HepG2 (cell line): Measurements from ENCODE around the gene LUC7L. TPM values are rescaled to one million over a fixed set of nuclear protein-coding genes. Genes with fewer than 3 reads are reported as not detected.

Source experiments
- E2F5 ChIP-seq: sonication (generic); formaldehyde crosslinking; conservative IDR thresholded peaks from 2 replicates; pipeline ENCODE4 v1.4.0; 2020; ENCODE audit warnings: missing genetic modification reagents
- FOXP1 ChIP-seq, 2 experiments: fragments of 450-650 bp in 1 of 2; IDR thresholded peaks; 2 replicates each; pipeline ENCODE4 v1.6.1; 2017 to 2018; ENCODE audit warnings: antibody characterized with exemption in 1 of 2
- GABPB1 ChIP-seq: IDR thresholded peaks from 2 replicates; pipeline ENCODE4 v1.6.1; 2016; ENCODE audit warnings: mild to moderate bottlenecking, missing genetic modification reagents, moderate library complexity, missing compliant biosample characterization
- GTF2F1 ChIP-seq: fragments of 150-350 bp; IDR thresholded peaks from 2 replicates; pipeline ENCODE4 v1.6.1; 2014; ENCODE audit warnings: low read length
- GTF3A ChIP-seq: sonication (generic); formaldehyde crosslinking; conservative IDR thresholded peaks from 2 replicates; pipeline ENCODE4 v1.4.0; 2020; ENCODE audit warnings: mild to moderate bottlenecking, missing genetic modification reagents
- JARID2 ChIP-seq: sonication (generic); formaldehyde crosslinking; IDR thresholded peaks from 2 replicates; pipeline ENCODE4 v1.8.1; 2023; ENCODE audit warnings: missing genetic modification reagents, inconsistent platforms; ENCODE audit not compliant: insufficient replicate concordance
- JUN ChIP-seq: sonication (generic); formaldehyde crosslinking; IDR thresholded peaks from 2 replicates; pipeline ENCODE4 v1.4.0; 2020; ENCODE audit warnings: mild to moderate bottlenecking, missing genetic modification reagents
- JUND ChIP-seq: sonication (generic); formaldehyde crosslinking; IDR thresholded peaks from 2 replicates; pipeline ENCODE4 v1.8.0; 2022; ENCODE audit warnings: mild to moderate bottlenecking, missing genetic modification reagents
- KDM2A ChIP-seq: sonication (generic); formaldehyde crosslinking; IDR thresholded peaks from 2 replicates; pipeline ENCODE4 v1.4.0; 2020; ENCODE audit warnings: low read depth, missing genetic modification reagents, borderline replicate concordance
- MED1 ChIP-seq: sonication (generic); formaldehyde crosslinking; IDR thresholded peaks from 2 replicates; pipeline ENCODE4 v1.4.0; 2020; ENCODE audit warnings: missing genetic modification reagents
- NFE2 ChIP-seq: sonication (generic); formaldehyde crosslinking; IDR thresholded peaks from 2 replicates; pipeline ENCODE4 v1.4.0; 2020; ENCODE audit warnings: missing genetic modification reagents
- PHF20 ChIP-seq: sonication (generic); formaldehyde crosslinking; IDR thresholded peaks from 2 replicates; pipeline ENCODE4 v1.5.0; 2020; ENCODE audit warnings: mild to moderate bottlenecking, missing genetic modification reagents
- RARG ChIP-seq: sonication (generic); formaldehyde crosslinking; IDR thresholded peaks from 2 replicates; pipeline ENCODE4 v1.4.0; 2020; ENCODE audit warnings: low read depth, mild to moderate bottlenecking, missing genetic modification reagents
- RFX3 ChIP-seq: IDR thresholded peaks from 2 replicates; pipeline ENCODE4 v1.6.1; 2016; ENCODE audit warnings: missing biosample characterization, missing genetic modification reagents
- RFX5 ChIP-seq: IDR thresholded peaks from 2 replicates; pipeline ENCODE4 v1.6.1; 2011; ENCODE audit warnings: low read depth, low read length, improper control_type of control experiment
- RORA ChIP-seq: sonication (generic); formaldehyde crosslinking; IDR thresholded peaks from 2 replicates; pipeline ENCODE4 v1.5.0; 2020; ENCODE audit warnings: mild to moderate bottlenecking, missing genetic modification reagents, moderate library complexity
- SAFB2 ChIP-seq: sonication (generic); formaldehyde crosslinking; IDR thresholded peaks from 2 replicates; pipeline ENCODE4 v1.5.1; 2020; ENCODE audit warnings: missing genetic modification reagents, low read depth, mild to moderate bottlenecking, borderline replicate concordance
- SMYD3 ChIP-seq: sonication (generic); formaldehyde crosslinking; IDR thresholded peaks from 2 replicates; pipeline ENCODE4 v1.8.1; 2023; ENCODE audit warnings: mild to moderate bottlenecking, missing genetic modification reagents
- TBX3 ChIP-seq: fragments of 450-650 bp; IDR thresholded peaks from 2 replicates; pipeline ENCODE4 v1.6.1; 2017; ENCODE audit warnings: antibody characterized with exemption, mild to moderate bottlenecking, inconsistent platforms, borderline replicate concordance
- ZBTB20 ChIP-seq: sonication (generic); formaldehyde crosslinking; IDR thresholded peaks from 2 replicates; pipeline ENCODE4 v1.8.1; 2023; ENCODE audit warnings: missing genetic modification reagents, low read depth, mild to moderate bottlenecking, borderline replicate concordance
- ZBTB3 ChIP-seq: sonication (generic); formaldehyde crosslinking; IDR thresholded peaks from 2 replicates; pipeline ENCODE4 v1.4.0; 2020; ENCODE audit warnings: low read depth, mild to moderate bottlenecking, moderate library complexity, missing genetic modification reagents, borderline replicate concordance
- ZNF101 ChIP-seq: sonication (generic); formaldehyde crosslinking; IDR thresholded peaks from 2 replicates; pipeline ENCODE4 v1.4.0; 2020; ENCODE audit warnings: mild to moderate bottlenecking, low read depth, missing genetic modification reagents, borderline replicate concordance
- ZNF136 ChIP-seq: sonication (generic); formaldehyde crosslinking; IDR thresholded peaks from 2 replicates; pipeline ENCODE4 v1.8.1; 2022; ENCODE audit warnings: low read depth, mild to moderate bottlenecking, moderate library complexity, missing genetic modification reagents
- ZNF138 ChIP-seq: sonication (generic); formaldehyde crosslinking; IDR thresholded peaks from 2 replicates; pipeline ENCODE4 v1.5.0; 2020; ENCODE audit warnings: mild to moderate bottlenecking, low read depth, missing genetic modification reagents
- ZNF235 ChIP-seq: sonication (generic); formaldehyde crosslinking; IDR thresholded peaks from 2 replicates; pipeline ENCODE4 v1.8.1; 2023; ENCODE audit warnings: mild to moderate bottlenecking, missing genetic modification reagents, borderline replicate concordance
- ZNF605 ChIP-seq: sonication (generic); formaldehyde crosslinking; IDR thresholded peaks from 2 replicates; pipeline ENCODE4 v1.8.0; 2022; ENCODE audit warnings: mild to moderate bottlenecking, missing genetic modification reagents
- ZNF670 ChIP-seq: sonication (generic); formaldehyde crosslinking; IDR thresholded peaks from 2 replicates; pipeline ENCODE4 v1.8.0; 2022; ENCODE audit warnings: mild to moderate bottlenecking, missing genetic modification reagents, borderline replicate concordance
- polyA plus RNA-seq, 8 experiments: library from polyadenylated mRNA; depleted of rRNA in 3 of 8; stranded (reverse) in 7 of 8; unstranded in 1 of 8; fragments of >200 nt; fragmentation: Illumina TruSeq in 4 of 8; extraction: Trizol in 4 of 8; gene quantifications; 2 replicates each; pipeline versions ENCODE4 v1.2.1 to v1.2.3, GENCODE V29; 2011 to 2016; ENCODE audit warnings: low read depth in 4 of 8, missing spikeins in 1 of 8, mixed read lengths in 1 of 8; ENCODE audit not compliant: insufficient read depth in 1 of 8
- total RNA-seq, 5 experiments: library from RNA; depleted of rRNA; stranded (reverse); fragments of >200 nt; fragmentation: Illumina TruSeq; extraction: Trizol; gene quantifications; 2 replicates each; pipeline ENCODE4 v1.2.3, GENCODE V29; 2016; ENCODE audit warnings: low read depth in 1 of 5
- TF ChIP-seq, protein P1 (sequence below): sonication (generic); formaldehyde crosslinking; IDR thresholded peaks from 2 replicates; pipeline ENCODE4 v1.4.0; 2020; ENCODE audit warnings: mild to moderate bottlenecking, missing genetic modification reagents
- TF ChIP-seq, protein P2 (sequence below): fragments of 450-650 bp; IDR thresholded peaks from 2 replicates; pipeline ENCODE4 v1.6.1; 2016

Gene LUC7L
- total and polyA plus RNA-seq, 2 of the 13 experiments (the other 11 are each of a cell fraction or from before 2014, with no cell fraction given): 48.7 to 56.9 TPM

DNA sequence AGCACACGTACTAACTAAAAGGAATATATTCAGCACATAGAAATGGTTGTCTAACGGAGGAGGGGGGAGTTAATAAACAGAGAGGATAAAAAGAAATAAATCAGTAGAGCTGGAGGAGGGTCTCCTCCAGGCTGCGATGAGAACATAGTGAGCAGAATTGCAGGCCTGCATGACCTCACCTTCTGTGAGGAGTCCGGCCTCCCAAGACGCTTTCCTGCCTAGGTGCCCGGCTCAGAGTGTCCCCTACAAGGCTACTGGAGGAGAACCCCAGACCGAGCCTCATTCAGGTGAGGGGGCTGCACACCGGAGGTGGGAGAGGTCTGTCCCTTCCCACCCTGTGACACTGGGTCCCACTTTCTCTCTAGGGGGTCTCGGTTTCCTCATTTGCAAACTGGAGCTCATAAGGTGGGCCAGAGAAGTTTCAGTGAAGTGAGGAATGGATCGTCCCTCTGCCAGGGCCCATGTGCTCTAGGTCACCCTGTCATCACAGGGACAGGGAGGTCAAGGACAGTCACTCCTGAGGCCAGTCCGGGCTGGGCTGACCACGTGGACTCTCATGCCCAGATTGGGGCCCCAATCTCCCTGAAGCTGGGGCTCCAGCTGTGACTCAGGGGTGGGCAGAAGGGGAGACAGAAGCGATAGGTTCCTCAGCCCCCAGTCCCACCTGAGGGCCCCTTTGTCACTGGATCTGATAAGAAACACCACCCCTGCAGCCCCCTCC, 66.8 kb downstream of the LUC7L start (continued):
- TF ChIP-seq, protein P1, sequence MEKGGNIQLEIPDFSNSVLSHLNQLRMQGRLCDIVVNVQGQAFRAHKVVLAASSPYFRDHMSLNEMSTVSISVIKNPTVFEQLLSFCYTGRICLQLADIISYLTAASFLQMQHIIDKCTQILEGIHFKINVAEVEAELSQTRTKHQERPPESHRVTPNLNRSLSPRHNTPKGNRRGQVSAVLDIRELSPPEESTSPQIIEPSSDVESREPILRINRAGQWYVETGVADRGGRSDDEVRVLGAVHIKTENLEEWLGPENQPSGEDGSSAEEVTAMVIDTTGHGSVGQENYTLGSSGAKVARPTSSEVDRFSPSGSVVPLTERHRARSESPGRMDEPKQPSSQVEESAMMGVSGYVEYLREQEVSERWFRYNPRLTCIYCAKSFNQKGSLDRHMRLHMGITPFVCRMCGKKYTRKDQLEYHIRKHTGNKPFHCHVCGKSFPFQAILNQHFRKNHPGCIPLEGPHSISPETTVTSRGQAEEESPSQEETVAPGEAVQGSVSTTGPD (CRISPR knock-in tag): no peak
- no peak for TF ChIP-seq TBX3
- TF ChIP-seq GTF2F1: no peak
- no peak for TF ChIP-seq KDM2A
- 0 out of 2 replicates have a peak, but pooled peaks have one; percentile 31 for TF ChIP-seq JUND (CRISPR knock-in tag)
- TF ChIP-seq RARG (CRISPR knock-in tag): no peak
- no peak for TF ChIP-seq GTF3A (CRISPR knock-in tag)
- no peak for TF ChIP-seq ZBTB20 (CRISPR knock-in tag)
- TF ChIP-seq E2F5: no peak
- TF ChIP-seq ZNF136: no peak
- no peak for TF ChIP-seq SAFB2 (CRISPR knock-in tag)
- TF ChIP-seq ZNF101 (CRISPR knock-in tag): no peak
- no peak for TF ChIP-seq RFX5
- no peak for TF ChIP-seq PHF20 (CRISPR knock-in tag)
- no peak for TF ChIP-seq JUN (CRISPR knock-in tag)
- TF ChIP-seq GABPB1 (CRISPR knock-in tag): no peak
- TF ChIP-seq SMYD3 (CRISPR knock-in tag): no peak
- no peak for TF ChIP-seq FOXP1 (IDR thresholded peaks at IDR 0.05)
- TF ChIP-seq FOXP1 (CRISPR knock-in tag; IDR thresholded peaks at IDR 0.05): no peak
- no peak for TF ChIP-seq RFX3 (CRISPR knock-in tag)
- TF ChIP-seq ZNF670 (CRISPR knock-in tag): no peak
- TF ChIP-seq NFE2 (CRISPR knock-in tag): no peak
- peak; percentile 61 for TF ChIP-seq MED1
- no peak for TF ChIP-seq ZNF235 (CRISPR knock-in tag)
- TF ChIP-seq, protein P2, sequence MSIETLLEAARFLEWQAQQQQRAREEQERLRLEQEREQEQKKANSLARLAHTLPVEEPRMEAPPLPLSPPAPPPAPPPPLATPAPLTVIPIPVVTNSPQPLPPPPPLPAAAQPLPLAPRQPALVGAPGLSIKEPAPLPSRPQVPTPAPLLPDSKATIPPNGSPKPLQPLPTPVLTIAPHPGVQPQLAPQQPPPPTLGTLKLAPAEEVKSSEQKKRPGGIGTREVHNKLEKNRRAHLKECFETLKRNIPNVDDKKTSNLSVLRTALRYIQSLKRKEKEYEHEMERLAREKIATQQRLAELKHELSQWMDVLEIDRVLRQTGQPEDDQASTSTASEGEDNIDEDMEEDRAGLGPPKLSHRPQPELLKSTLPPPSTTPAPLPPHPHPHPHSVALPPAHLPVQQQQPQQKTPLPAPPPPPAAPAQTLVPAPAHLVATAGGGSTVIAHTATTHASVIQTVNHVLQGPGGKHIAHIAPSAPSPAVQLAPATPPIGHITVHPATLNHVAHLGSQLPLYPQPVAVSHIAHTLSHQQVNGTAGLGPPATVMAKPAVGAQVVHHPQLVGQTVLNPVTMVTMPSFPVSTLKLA: peak; percentile 72
- no peak for TF ChIP-seq ZNF605 (CRISPR knock-in tag)
- TF ChIP-seq ZNF138 (CRISPR knock-in tag): no peak
- TF ChIP-seq ZBTB3 (CRISPR knock-in tag): no peak
- TF ChIP-seq JARID2: no peak
- TF ChIP-seq RORA (CRISPR knock-in tag): no peak
